Right kidney (tissue), 9 donors: ENCODE data around the gene ASS1.
"Not testable (repeated sequence)": the region's sequence is repeated elsewhere in the genome, so short reads cannot be mapped to it uniquely, and the experiment has no call there.

Experiments used
- DNase-seq: peaks from one replicate; pipeline ENCODE4 v3.0.0-alpha.2; 2016
- long read RNA-seq, 8 donors: transcript quantifications; one replicate each; lab custom pipeline, GENCODE V29; 2026

Gene ASS1
- long read RNA-seq, donor 1, transcript ASS1-201 (15 exons, 1,564 nt) = major isoform, 141 of 306 reads
- long read RNA-seq, donor 1, partial matches to known transcripts = 160 of 306 reads
- long read RNA-seq, donor 1, other reads (novel, unspliced or antisense) = 0 of 306 reads
- long read RNA-seq, donor 2, transcript ASS1-201 (15 exons, 1,564 nt) = major isoform, 82 of 204 reads
- long read RNA-seq, donor 2, partial matches to known transcripts = 121 of 204 reads
- long read RNA-seq, donor 2, other reads (novel, unspliced or antisense) = 0 of 204 reads
- long read RNA-seq, donor 3, transcript ASS1-201 (15 exons, 1,564 nt) = major isoform, 44 of 97 reads
- long read RNA-seq, donor 3, partial matches to known transcripts = 52 of 97 reads
- long read RNA-seq, donor 3, other reads (novel, unspliced or antisense) = 0 of 97 reads
- long read RNA-seq, donor 4, transcript ASS1-201 (15 exons, 1,564 nt) = major isoform, 42 of 125 reads
- long read RNA-seq, donor 4, partial matches to known transcripts = 69 of 125 reads
- long read RNA-seq, donor 4, other reads (novel, unspliced or antisense) = 8 of 125 reads
- long read RNA-seq, donor 5, transcript ASS1-201 (15 exons, 1,564 nt) = major isoform, 88 of 190 reads
- long read RNA-seq, donor 5, transcript ASS1-203 (16 exons, 1,548 nt) = minor isoform, 5 of 190 reads
- long read RNA-seq, donor 5, partial matches to known transcripts = 96 of 190 reads
- long read RNA-seq, donor 5, other reads (novel, unspliced or antisense) = 0 of 190 reads
- long read RNA-seq, donor 6, transcript ASS1-201 (15 exons, 1,564 nt) = major isoform, 60 of 195 reads
- long read RNA-seq, donor 6, partial matches to known transcripts = 131 of 195 reads
- long read RNA-seq, donor 6, other reads (novel, unspliced or antisense) = 0 of 195 reads
- long read RNA-seq, donor 7, transcript ASS1-201 (15 exons, 1,564 nt) = major isoform, 106 of 283 reads
- long read RNA-seq, donor 7, partial matches to known transcripts = 173 of 283 reads
- long read RNA-seq, donor 7, other reads (novel, unspliced or antisense) = 0 of 283 reads
- long read RNA-seq, donor 8, transcript ASS1-201 (15 exons, 1,564 nt) = major isoform, 93 of 171 reads
- long read RNA-seq, donor 8, partial matches to known transcripts = 77 of 171 reads
- long read RNA-seq, donor 8, other reads (novel, unspliced or antisense) = 0 of 171 reads

DNA sequence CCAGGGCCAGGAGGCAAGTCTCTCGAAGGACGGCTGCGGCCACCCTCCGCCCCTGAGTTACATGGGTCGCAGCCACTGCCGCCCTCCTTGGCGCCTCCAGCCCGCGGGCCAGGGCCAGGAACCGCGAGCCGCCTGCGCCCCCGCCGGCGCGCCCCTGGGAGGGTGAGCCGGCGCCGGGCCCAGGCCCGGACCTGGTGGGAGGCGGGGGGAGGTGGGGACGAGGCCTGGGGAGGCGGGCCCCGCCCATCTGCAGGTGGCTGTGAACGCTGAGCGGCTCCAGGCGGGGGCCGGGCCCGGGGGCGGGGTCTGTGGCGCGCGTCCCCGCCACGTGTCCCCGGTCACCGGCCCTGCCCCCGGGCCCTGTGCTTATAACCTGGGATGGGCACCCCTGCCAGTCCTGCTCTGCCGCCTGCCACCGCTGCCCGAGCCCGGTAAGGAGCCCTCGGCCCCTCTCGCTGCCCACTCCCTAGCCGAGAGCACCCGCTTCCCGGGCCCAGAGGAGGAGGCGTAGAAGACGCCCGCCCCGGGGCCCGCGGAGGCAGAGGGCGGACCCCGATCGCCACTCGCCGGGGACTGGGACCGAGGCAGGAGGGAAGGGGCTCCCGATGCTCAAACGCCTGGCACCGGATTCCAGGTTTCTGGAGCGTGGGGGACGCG, at the start of gene ASS1:
TSS of gene ASS1 (plus strand) at position 397 of the 657 bp plus-strand sequence. CDS start 7,268 bp downstream, outside the sequence.
- peak; percentile 78 for DNase-seq

GRCh38 chr9:130395810-130396435, 48.8 kb upstream of the ASS1 start:
- DNase-seq = no peak

GRCh38 chr9:130396581-130396980, 48.2 kb upstream of the ASS1 start:
- DNase-seq = no peak

DNA sequence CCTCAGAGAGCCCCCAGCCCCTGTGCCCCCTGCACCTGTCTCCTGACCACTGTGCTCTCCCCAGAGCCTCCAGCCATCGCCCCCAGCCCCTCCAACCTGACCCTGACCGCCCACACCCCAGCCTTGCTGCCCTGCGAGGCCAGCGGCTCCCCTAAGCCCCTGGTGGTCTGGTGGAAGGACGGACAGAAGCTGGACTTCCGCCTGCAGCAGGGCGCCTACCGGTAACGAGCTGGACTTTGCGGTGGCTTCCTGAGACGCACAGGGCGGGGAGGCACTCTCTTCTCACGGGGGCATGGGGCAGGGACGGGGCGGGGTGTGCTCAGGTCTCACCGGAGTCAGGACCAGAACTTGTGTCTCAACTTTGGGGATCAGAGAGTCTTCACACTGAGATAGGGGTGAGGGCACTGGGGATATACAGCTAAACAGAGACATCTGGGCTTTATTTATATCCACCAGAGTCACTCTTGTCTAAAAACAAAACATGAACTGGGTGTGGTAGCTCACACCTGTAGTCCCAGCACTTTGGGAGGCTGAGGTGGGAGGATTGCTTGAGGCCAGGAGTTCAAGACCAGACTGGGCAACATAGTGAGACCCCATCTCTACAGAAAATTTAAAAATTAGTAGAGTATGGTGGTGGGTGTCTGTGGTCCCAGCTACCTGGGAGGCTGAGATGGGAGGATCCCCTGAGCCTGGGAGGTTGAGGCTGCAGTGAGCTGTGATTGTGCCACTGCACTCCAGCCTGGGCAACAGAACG, 46.1 kb upstream of the ASS1 start:
- no peak for DNase-seq

GRCh38 chr9:130399768-130400167, 45.0 kb upstream of the ASS1 start:
- DNase-seq = no peak

- no peak for DNase-seq
Observed at GRCh38 chr9:130400870-130401269, 43.9 kb upstream of the ASS1 start.

GRCh38 chr9:130401742-130402141, 43.0 kb upstream of the ASS1 start:
- not testable (repeated sequence) for DNase-seq

GRCh38 chr9:130402243-130402642, 42.5 kb upstream of the ASS1 start:
- no peak for DNase-seq

- DNase-seq = no peak
Observed at GRCh38 chr9:130402645-130403440, 41.9 kb upstream of the ASS1 start.

- DNase-seq = no peak
Observed at GRCh38 chr9:130405657-130406257, 39.0 kb upstream of the ASS1 start.

GRCh38 chr9:130406278-130406895, 38.4 kb upstream of the ASS1 start:
- DNase-seq = no peak

DNA sequence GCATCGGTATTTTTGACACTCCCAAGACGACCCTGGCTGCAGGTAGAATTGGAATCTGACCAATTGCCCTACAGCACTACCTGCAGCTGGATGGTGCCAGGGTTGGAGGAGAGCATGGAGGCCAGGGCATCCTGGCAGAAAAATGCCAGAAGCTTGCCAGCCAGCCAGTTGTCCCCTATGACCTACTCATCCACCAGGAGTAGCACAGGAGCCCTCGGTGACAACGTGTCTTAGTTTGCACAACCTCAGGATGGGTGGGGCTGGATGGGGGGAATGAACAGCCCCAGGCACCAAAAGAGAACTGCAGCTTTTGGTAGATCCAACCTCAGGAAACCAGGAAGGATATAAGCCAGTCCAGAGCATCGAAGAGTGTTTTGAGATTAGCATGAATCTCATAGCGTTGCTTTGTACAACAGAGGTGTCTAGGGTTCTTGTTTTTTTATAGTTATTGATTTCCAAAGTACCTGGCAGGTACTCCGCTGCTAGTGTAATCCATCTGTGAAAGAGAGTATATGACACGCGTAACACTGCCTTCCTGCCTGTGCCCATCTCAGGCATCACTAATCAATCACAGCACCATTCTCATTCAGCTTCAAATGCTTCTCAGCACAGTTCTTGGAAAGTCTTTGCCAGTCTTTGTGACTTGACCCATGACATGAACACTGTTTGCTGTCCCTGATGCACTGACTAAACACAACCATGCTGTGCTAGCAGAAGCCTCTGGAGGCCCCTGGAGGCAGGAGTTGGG, 36.7 kb upstream of the ASS1 start:
- no peak for DNase-seq

GRCh38 chr9:130408669-130409068, 36.1 kb upstream of the ASS1 start:
- DNase-seq = no peak

GRCh38 chr9:130409246-130409645, 35.5 kb upstream of the ASS1 start:
- DNase-seq = no peak

DNA sequence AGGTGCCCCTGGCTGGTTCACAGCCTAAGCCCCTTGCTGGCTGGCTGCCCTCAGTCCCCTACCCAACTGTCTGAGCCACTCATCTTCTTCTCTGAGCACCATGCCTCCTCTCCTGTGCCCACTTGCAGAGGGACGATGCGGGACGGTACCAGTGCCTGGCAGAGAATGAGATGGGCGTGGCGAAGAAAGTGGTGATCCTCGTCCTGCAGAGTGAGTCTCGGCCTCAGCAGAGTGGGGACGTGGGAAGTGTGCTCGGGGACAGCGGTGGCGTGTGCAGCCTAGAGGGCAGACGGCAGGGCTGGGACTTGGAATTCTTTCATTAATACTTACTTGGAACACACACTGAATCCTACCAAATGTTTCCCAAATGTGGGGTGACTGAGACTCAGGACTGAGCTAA, 34.3 kb upstream of the ASS1 start:
- DNase-seq = no peak

GRCh38 chr9:130411566-130411915, 33.2 kb upstream of the ASS1 start:
- no peak for DNase-seq

- DNase-seq = no peak
Observed at GRCh38 chr9:130414081-130414731, 30.6 kb upstream of the ASS1 start.
